Endothelial cell of umbilical vein (primary cell): ENCODE measurements around the gene CARD18. TPM values are rescaled to one million over a fixed set of nuclear protein-coding genes. Genes with fewer than 3 reads are reported as not detected.

Experiments
- BruUV-seq: library from RNA; stranded (reverse); fragments of 400-500 nt; replicated peaks from 2 replicates; lab custom pipeline; 2021; lab: Mats Ljungman, UMichigan
- CTCF ChIA-PET: fragments of 300-600, 350-600 bp; sonication (Branson Sonifier 250); formaldehyde crosslinking; loops from one replicate; lab custom pipeline; 2021; ENCODE audit warnings: antibody characterized with exemption, inconsistent platforms; lab: Charles Lee
- POLR2A ChIA-PET: fragments of 300-600, 350-600 bp; sonication (Branson Sonifier 250); formaldehyde crosslinking; loops from one replicate; lab custom pipeline; 2021; ENCODE audit warnings: antibody characterized with exemption, inconsistent platforms; lab: Charles Lee
- DNase-seq: peaks from one replicate; pipeline ENCODE4 v3.0.0-alpha.2; 2011; ENCODE audit warnings: low read depth, low spot score
- FAIRE-seq: peaks from 2 replicates; lab custom pipeline; 2011; peaks lifted over from hg19 to GRCh38; lab: Jason Lieb, UNC
- H2AFZ ChIP-seq: 2 replicates; pipeline ENCODE4 v1.6.0; 2012; ENCODE audit warnings: low read depth, low read length, control low read depth, inconsistent platforms
- H3K27ac ChIP-seq: 2 replicates; pipeline ENCODE4 v1.5.1; 2011; ENCODE audit warnings: low read depth, mild to moderate bottlenecking, control low read depth, low read length, moderate library complexity; ENCODE audit not compliant: insufficient read depth
- H3K27me3 ChIP-seq, 2 experiments: 2 replicates each; pipeline versions ENCODE4 v1.6.0 to v1.6.1; 2011; ENCODE audit warnings: low read length in 2 of 2, mixed read lengths in 1 of 2; ENCODE audit not compliant: control insufficient read depth in 2 of 2, insufficient read depth in 2 of 2
- H3K36me3 ChIP-seq, 2 experiments: 2 replicates in 1 of 2; 3 replicates in 1 of 2; pipeline ENCODE4 v1.5.1; 2011; ENCODE audit warnings: low read length in 2 of 2, mild to moderate bottlenecking in 1 of 2, moderate library complexity in 1 of 2; ENCODE audit not compliant: control insufficient read depth in 2 of 2, insufficient read depth in 2 of 2; ENCODE audit errors: extremely low read depth in 1 of 2
- H3K4me1 ChIP-seq: 3 replicates; pipeline ENCODE4 v1.5.1; 2011; ENCODE audit warnings: mild to moderate bottlenecking, low read length; ENCODE audit not compliant: control insufficient read depth, insufficient read depth; ENCODE audit errors: extremely low read depth
- H3K4me2 ChIP-seq: 2 replicates; pipeline ENCODE4 v1.6.1; 2011; ENCODE audit warnings: low read length, control low read depth, mixed read lengths; ENCODE audit not compliant: insufficient read depth
- H3K4me3 ChIP-seq, 3 experiments: fragments of 200-600 bp in 1 of 3; sonication (generic), shearing (Covaris generic) in 1 of 3; replicated peaks in 1 of 3; 2 replicates each; pipeline ENCODE4 v1.5.1; 2011 to 2016; ENCODE audit warnings: control low read depth in 3 of 3, low read length in 3 of 3, mild to moderate bottlenecking in 2 of 3, inconsistent platforms in 1 of 3, low read depth in 1 of 3, moderate library complexity in 1 of 3; ENCODE audit not compliant: insufficient read depth in 1 of 3
- H3K79me2 ChIP-seq: 2 replicates; pipeline ENCODE4 v1.6.0; 2012; ENCODE audit warnings: low read length, inconsistent platforms; ENCODE audit not compliant: control insufficient read depth, insufficient read depth
- H3K9ac ChIP-seq: replicated peaks from 2 replicates; pipeline ENCODE3; 2011; ENCODE audit warnings: low read length, control low read depth; ENCODE audit not compliant: insufficient read depth; ENCODE audit errors: extremely low read depth
- H3K9me1 ChIP-seq: replicated peaks from 3 replicates; pipeline ENCODE4 v1.6.0; 2011; ENCODE audit warnings: mild to moderate bottlenecking, low read length; ENCODE audit not compliant: control insufficient read depth, insufficient read depth; ENCODE audit errors: extremely low read depth
- H3K9me3 ChIP-seq: replicated peaks from 2 replicates; pipeline ENCODE4 v1.5.1; 2012; ENCODE audit warnings: low read length, inconsistent platforms; ENCODE audit not compliant: control insufficient read depth, insufficient read depth
- H4K20me1 ChIP-seq: replicated peaks from 2 replicates; pipeline ENCODE3; 2011; ENCODE audit warnings: mild to moderate bottlenecking, low read length; ENCODE audit not compliant: control insufficient read depth, insufficient read depth; ENCODE audit errors: extremely low read depth
- EZH2 ChIP-seq: IDR thresholded peaks from 2 replicates; pipeline ENCODE4 v1.6.1; 2012; ENCODE audit warnings: borderline replicate concordance, low read depth, mild to moderate bottlenecking, moderate library complexity, low read length, inconsistent platforms; ENCODE audit not compliant: severe bottlenecking
- FOS ChIP-seq: IDR thresholded peaks from 2 replicates; pipeline ENCODE4 v1.6.1; 2011; ENCODE audit warnings: mild to moderate bottlenecking, low read length, moderate library complexity, borderline replicate concordance; ENCODE audit not compliant: insufficient read depth
- GATA2 ChIP-seq: IDR thresholded peaks from 2 replicates; pipeline ENCODE4 v1.7.0; 2011; ENCODE audit warnings: low read depth, mild to moderate bottlenecking, moderate library complexity, mixed read lengths, low read length; ENCODE audit not compliant: insufficient read length, insufficient read depth
- JUN ChIP-seq: IDR thresholded peaks from 2 replicates; pipeline ENCODE4 v1.6.1; 2011; ENCODE audit warnings: borderline replicate concordance, low read depth; ENCODE audit not compliant: insufficient read length, insufficient read depth
- MAX ChIP-seq: IDR thresholded peaks from 2 replicates; pipeline ENCODE4 v1.6.1; 2011; ENCODE audit not compliant: insufficient read depth, insufficient read length
- MYC ChIP-seq: IDR thresholded peaks from one replicate; pipeline ENCODE4 v1.6.1; 2011; ENCODE audit warnings: mild to moderate bottlenecking, low read depth, low read length
- POLR2A ChIP-seq: IDR thresholded peaks from 2 replicates; pipeline ENCODE4 v1.6.1; 2012; ENCODE audit warnings: low read depth, mild to moderate bottlenecking, control low read depth, low read length
- POLR2AphosphoS5 ChIP-seq: IDR thresholded peaks from 2 replicates; pipeline ENCODE4 v1.6.1; 2012; ENCODE audit warnings: low read depth, mild to moderate bottlenecking, control low read depth, low read length, moderate library complexity; ENCODE audit not compliant: insufficient read depth
- dilution Hi-C: fragments of 300-500 bp; cut with MboI; formaldehyde crosslinking; loops from one replicate; pipeline ENCODE4 v1.15.0; 2019; ENCODE audit warnings: low sequenced_read_pairs; ENCODE audit not compliant: extremely low pct_ligation_motif_present
- intact Hi-C: fragments of 100-400 bp; cut with micrococcal nuclease; formaldehyde crosslinking; loops from one replicate; pipeline ENCODE4 v1.10.0; 2022
- polyA plus RNA-seq, 4 experiments: library from polyadenylated mRNA; depleted of rRNA in 3 of 4; stranded (reverse) in 3 of 4; unstranded in 1 of 4; fragments of >200 nt; gene quantifications; 2 replicates each; pipeline versions ENCODE4 v1.2.1 to v1.2.3, GENCODE V29; 2011 to 2012; ENCODE audit warnings: missing spikeins in 1 of 4
- total RNA-seq: library from RNA; stranded (reverse); gene quantifications from 2 replicates; pipeline ENCODE4 v1.2.3, GENCODE V29; 2021
- TF ChIP-seq, protein P1 (sequence below), 2 donors: IDR thresholded peaks; 1 replicate in 1 of 2; 2 replicates in 1 of 2; pipeline ENCODE4 v1.5.1; 2011; ENCODE audit warnings: low read length in 2 of 2, mild to moderate bottlenecking in 2 of 2, moderate library complexity in 2 of 2, control low read depth in 1 of 2, inconsistent platforms in 1 of 2, low read depth in 1 of 2; ENCODE audit not compliant: insufficient read depth in 1 of 2; ENCODE audit errors: extremely low read depth in 1 of 2

Gene CARD18
- total and polyA plus RNA-seq, 2 donors (not counting 3 experiments of a cell fraction or from before 2014, with no cell fraction given) = not detected

- Histone ChIP-seq H3K9me1 (no peaks in the 10 kb centered on the region), H3K79me2 (no peaks in the 10 kb centered on the region), H3K4me3 (no peak overlapping the region), H3K27ac (no peak overlapping the region), H3K27me3 (no peaks in the 10 kb centered on the region), H3K9me3 (no peaks in the 10 kb centered on the region), H3K4me1 (peaks cover 10% of the 10 kb centered on the region), H3K9ac (no peak overlapping the region), H4K20me1 (no peaks in the 10 kb centered on the region), H3K36me3 (no peaks in the 10 kb centered on the region), H2AFZ (no peak overlapping the region), H3K4me2 (no peak overlapping the region)
- dilution Hi-C loops (no loop called here), intact Hi-C loops (no loop called here)
- TF ChIP-seq GATA2 = no peak
- TF ChIP-seq POLR2A = no peak
- no peak for TF ChIP-seq EZH2
- no peak for TF ChIP-seq MYC
- no peak for TF ChIP-seq POLR2AphosphoS5
- TF ChIP-seq, protein P1, sequence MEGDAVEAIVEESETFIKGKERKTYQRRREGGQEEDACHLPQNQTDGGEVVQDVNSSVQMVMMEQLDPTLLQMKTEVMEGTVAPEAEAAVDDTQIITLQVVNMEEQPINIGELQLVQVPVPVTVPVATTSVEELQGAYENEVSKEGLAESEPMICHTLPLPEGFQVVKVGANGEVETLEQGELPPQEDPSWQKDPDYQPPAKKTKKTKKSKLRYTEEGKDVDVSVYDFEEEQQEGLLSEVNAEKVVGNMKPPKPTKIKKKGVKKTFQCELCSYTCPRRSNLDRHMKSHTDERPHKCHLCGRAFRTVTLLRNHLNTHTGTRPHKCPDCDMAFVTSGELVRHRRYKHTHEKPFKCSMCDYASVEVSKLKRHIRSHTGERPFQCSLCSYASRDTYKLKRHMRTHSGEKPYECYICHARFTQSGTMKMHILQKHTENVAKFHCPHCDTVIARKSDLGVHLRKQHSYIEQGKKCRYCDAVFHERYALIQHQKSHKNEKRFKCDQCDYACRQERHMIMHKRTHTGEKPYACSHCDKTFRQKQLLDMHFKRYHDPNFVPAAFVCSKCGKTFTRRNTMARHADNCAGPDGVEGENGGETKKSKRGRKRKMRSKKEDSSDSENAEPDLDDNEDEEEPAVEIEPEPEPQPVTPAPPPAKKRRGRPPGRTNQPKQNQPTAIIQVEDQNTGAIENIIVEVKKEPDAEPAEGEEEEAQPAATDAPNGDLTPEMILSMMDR (IDR thresholded peaks at IDR 0.05; ENCODE audit: extremely low read depth in 1 of 2, insufficient read depth in 1 of 2, low read depth in 1 of 2, low read length in 2 of 2) = no peak
- no peak for TF ChIP-seq FOS
- TF ChIP-seq MAX = no peak
- TF ChIP-seq JUN = no peak
- FAIRE-seq (no peak), DNase-seq (no peak)
- POLR2A ChIA-PET = no interaction called here
- CTCF ChIA-PET = interaction anchor here (0.7 kb wide), 1 partner anchor 27 kb away, joined by 3 read pairs; no protein-coding TSS in a partner anchor
- BruUV-seq = no TSS peak
Measured at GRCh38 chr11:105153392-105153791, 13.8 kb upstream of the CARD18 start.
